ENCODE results near the gene PFKFB3. TPM values are rescaled to one million over a fixed set of nuclear protein-coding genes. Genes with fewer than 3 reads are reported as not detected.
"Not testable (repeated sequence)": the region's sequence is repeated elsewhere in the genome, so short reads cannot be mapped to it uniquely, and the experiment has no call there.

PFKFB3 gene
- total and polyA plus RNA-seq, 7 donors: 10.2 to 33.2 (median 28.0) TPM

GRCh38 chr10:6282454-6282958, 79.8 kb downstream of the PFKFB3 start:
- Histone ChIP-seq H3K4me3 (no peak overlapping the region), H3K27me3 (no peaks in the 10 kb centered on the region), H3K36me3 (no peaks in the 10 kb centered on the region), H3K27ac (no peak overlapping the region), H3K4me1 (no peaks in the 10 kb centered on the region), H3K9me3 (no peaks in the 10 kb centered on the region)
- no peak for TF ChIP-seq EP300 (IDR thresholded peaks at IDR 0.05)
- no peak for TF ChIP-seq POLR2AphosphoS5 (IDR thresholded peaks at IDR 0.05)
- no peak for DNase-seq
- intact Hi-C loops (cut with DNase I): no loop called here
- 94 to 96% methylated on average over 5 of the region's 5 CpGs for WGBS, 2 donors

GRCh38 chr10:6283655-6284054, 80.9 kb downstream of the PFKFB3 start:
- TF ChIP-seq POLR2A (IDR thresholded peaks at IDR 0.05): no peak
- TF ChIP-seq POLR2AphosphoS5 (IDR thresholded peaks at IDR 0.05): no peak
- TF ChIP-seq EP300 (IDR thresholded peaks at IDR 0.05): no peak
- TF ChIP-seq CTCF (IDR thresholded peaks at IDR 0.05): no peak
- H3K36me3 ChIP-seq: no peaks in the 10 kb centered on the region
- WGBS, 2 donors: 88 to 96% methylated on average over 8 of the region's 8 CpGs
- intact Hi-C loops (cut with DNase I): no loop called here
- no peaks in the 10 kb centered on the region for H3K27me3 ChIP-seq
- DNase-seq: no peak
- no peak overlapping the region for H3K4me3 ChIP-seq
- no peaks in the 10 kb centered on the region for H3K9me3 ChIP-seq
- no peak overlapping the region for H3K27ac ChIP-seq
- no peaks in the 10 kb centered on the region for H3K4me1 ChIP-seq

- H3K4me1 ChIP-seq; DNase-seq; H3K27me3 ChIP-seq; H3K9me3 ChIP-seq; H3K36me3 ChIP-seq; H3K27ac ChIP-seq; H3K4me3 ChIP-seq; intact Hi-C loops (cut with DNase I): not testable (repeated sequence)
- 94 to 97% methylated on average over 3 of the region's 3 CpGs for WGBS, 2 donors
Measured at GRCh38 chr10:6290621-6291020, 87.9 kb downstream of the PFKFB3 start.

GRCh38 chr10:6292741-6293151, 90.0 kb downstream of the PFKFB3 start:
- no peak overlapping the region for H3K4me3 ChIP-seq
- H3K27me3 ChIP-seq: no peaks in the 10 kb centered on the region
- intact Hi-C loops (cut with DNase I): no loop called here
- TF ChIP-seq EP300 (IDR thresholded peaks at IDR 0.05): no peak
- no peak for TF ChIP-seq POLR2A (IDR thresholded peaks at IDR 0.05)
- no peak for TF ChIP-seq POLR2AphosphoS5 (IDR thresholded peaks at IDR 0.05)
- TF ChIP-seq CTCF (IDR thresholded peaks at IDR 0.05): no peak
- 86 to 94% methylated on average over 7 of the region's 7 CpGs for WGBS, 2 donors
- H3K4me1 ChIP-seq: peaks cover 0 to 9% (median 4%) of the 10 kb centered on the region in 4 donors
- DNase-seq: no peak
- H3K9me3 ChIP-seq: no peaks in the 10 kb centered on the region
- no peaks in the 10 kb centered on the region for H3K36me3 ChIP-seq
- no peak overlapping the region for H3K27ac ChIP-seq

- peaks cover 0 to 15% (median 9%) of the 10 kb centered on the region in 4 donors for H3K4me1 ChIP-seq
- 75 to 86% methylated on average over 4 of the region's 4 CpGs for WGBS, 2 donors
- intact Hi-C loops (cut with DNase I); H3K36me3 ChIP-seq; H3K27me3 ChIP-seq; H3K27ac ChIP-seq; DNase-seq; H3K9me3 ChIP-seq; H3K4me3 ChIP-seq: not testable (repeated sequence)
Measured at GRCh38 chr10:6296425-6296824, 93.7 kb downstream of the PFKFB3 start.

GRCh38 chr10:6296828-6297251, 94.1 kb downstream of the PFKFB3 start:
- TF ChIP-seq EP300 (IDR thresholded peaks at IDR 0.05): no peak
- TF ChIP-seq CTCF (IDR thresholded peaks at IDR 0.05): no peak
- TF ChIP-seq POLR2AphosphoS5 (IDR thresholded peaks at IDR 0.05): no peak
- no peak for TF ChIP-seq POLR2A (IDR thresholded peaks at IDR 0.05)
- no peak for DNase-seq
- H3K4me3 ChIP-seq: no peak overlapping the region
- no peaks in the 10 kb centered on the region for H3K27me3 ChIP-seq
- H3K4me1 ChIP-seq: peaks cover 0 to 15% (median 9%) of the 10 kb centered on the region in 4 donors
- intact Hi-C loops (cut with DNase I): no loop called here
- 32 to 67% methylated on average over 3 of the region's 3 CpGs for WGBS, 2 donors
- no peak overlapping the region for H3K27ac ChIP-seq
- H3K9me3 ChIP-seq: no peaks in the 10 kb centered on the region
- H3K36me3 ChIP-seq: no peaks in the 10 kb centered on the region

All from sigmoid colon (tissue), 7 donors.